ENCODE data around the gene BGLAP. TPM values are rescaled to one million over a fixed set of nuclear protein-coding genes. Genes with fewer than 3 reads are reported as not detected.

BGLAP gene
- polyA plus RNA-seq, 3 donors: 2.1 to 6.7 (median 2.3) TPM

DNA sequence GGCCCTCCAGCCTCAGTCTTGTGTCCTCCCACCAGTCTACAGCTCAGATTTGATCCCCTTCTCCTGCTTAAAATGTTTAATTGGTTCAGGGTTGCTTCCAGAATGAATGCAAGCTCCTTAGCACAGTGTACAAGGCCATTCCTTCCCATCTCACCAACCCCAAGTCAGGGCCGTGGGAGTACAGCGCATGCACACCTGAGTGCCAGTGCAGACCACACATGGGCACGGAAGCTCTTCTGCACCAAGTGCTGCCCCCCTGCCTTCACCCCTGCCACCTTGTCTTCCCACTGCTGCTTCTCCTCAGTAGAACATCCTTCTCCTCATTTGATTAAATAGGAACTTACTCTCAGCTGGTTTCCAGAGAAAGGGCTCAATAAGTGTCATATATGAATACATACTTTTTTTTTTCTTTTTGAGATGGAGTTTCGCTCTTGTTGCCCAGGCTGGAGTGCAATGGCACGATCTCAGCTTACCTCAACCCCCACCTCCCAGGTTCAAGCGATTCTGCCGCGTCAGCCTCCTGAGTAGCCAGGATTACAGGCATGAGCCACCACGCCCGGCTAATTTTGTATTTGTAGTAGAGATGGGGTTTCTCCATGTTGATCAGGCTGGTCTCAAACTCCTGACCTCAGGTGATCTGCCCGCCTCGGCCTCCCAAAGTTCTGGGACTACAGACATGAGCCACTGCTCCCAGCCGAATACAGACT lies 19.8 kb upstream of the BGLAP start:
- DNase-seq (ENCODE audit: extremely low read depth in 1 of 11, low read depth in 9 of 11, low spot score in 4 of 11): no peak

GRCh38 chr1:156225677-156226014 lies 16.3 kb upstream of the BGLAP start:
- DNase-seq (ENCODE audit: extremely low read depth in 1 of 11, low read depth in 9 of 11, low spot score in 4 of 11): no peak

DNA sequence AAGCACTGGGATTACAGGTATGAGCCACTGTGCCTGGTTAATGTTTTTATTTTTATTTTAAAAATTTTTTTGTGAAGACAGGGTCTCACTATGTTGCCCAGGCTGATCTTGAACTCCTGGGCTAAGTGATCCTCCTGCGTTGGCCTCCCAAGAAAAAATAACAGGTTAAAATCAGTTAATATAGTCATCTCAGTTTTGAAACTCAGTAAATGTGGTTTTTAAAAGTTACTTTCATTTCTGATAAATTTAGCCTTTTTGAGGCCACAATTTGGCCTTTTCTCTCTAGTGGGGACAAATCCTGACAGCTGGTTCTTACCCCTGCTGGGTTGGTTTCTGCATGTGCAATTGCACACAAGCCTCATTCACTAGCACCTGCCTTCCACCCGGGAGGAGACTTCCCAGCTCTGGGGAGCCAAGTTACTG lies 15.9 kb upstream of the BGLAP start:
- no peak for DNase-seq (ENCODE audit: extremely low read depth in 1 of 11, low read depth in 9 of 11, low spot score in 4 of 11)

GRCh38 chr1:156226782-156227181 lies 15.2 kb upstream of the BGLAP start:
- no peak for DNase-seq (ENCODE audit: extremely low read depth in 1 of 11, low read depth in 9 of 11, low spot score in 4 of 11)

DNA sequence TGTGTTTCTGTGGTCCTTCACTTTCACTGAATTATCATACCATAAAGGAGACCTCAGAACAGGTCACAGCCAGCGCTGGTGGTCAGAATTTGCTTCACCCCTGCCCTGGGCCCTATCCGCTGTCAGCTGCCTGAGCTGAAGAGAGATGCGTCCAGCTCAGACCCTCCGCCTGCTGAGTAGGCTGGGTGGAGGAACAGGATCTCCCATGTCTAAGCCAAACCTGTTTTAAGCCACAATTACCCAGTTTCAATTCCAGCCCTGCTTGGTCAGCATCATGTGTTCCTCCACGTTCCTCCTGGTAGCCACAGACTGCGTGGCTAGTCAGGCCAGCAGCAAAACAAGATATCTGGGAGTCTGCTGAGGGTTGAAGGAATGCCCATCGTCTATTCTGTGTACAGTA lies 13.5 kb upstream of the BGLAP start:
- no peak for DNase-seq (ENCODE audit: extremely low read depth in 1 of 11, low read depth in 9 of 11, low spot score in 4 of 11)

DNA sequence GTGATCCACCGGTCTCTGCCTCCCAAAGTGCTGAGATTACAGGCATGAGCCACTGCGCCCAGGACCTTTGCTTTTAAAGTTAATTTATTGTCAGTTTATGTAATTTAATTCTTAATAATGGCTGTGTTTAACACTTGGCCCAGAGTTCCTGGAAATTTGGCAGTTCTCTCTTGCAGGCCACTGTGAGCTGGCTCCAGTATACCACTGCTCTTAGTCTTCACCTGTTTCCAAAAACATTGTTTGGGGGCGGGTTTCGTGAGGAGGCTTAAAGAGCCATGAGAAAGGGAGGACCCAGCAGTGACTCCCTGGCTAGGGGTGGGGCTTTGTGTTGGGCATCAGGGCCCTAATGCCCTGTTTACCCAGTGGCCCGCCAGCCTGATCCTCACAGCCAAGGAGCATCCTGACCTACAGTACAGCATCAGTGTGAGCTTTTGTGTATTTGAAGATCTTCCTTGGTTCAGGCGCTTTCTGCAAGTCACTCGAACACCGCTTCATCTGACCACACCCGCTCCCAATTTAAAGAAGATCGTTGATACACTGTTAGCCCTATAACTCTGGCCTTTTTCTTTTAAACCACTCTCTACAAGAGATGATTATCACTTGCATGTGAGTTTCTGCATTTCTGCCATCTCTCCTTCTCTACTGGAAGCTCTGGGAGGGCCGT lies 12.0 kb upstream of the BGLAP start:
- DNase-seq (ENCODE audit: extremely low read depth in 1 of 11, low read depth in 9 of 11, low spot score in 4 of 11): no peak

DNA sequence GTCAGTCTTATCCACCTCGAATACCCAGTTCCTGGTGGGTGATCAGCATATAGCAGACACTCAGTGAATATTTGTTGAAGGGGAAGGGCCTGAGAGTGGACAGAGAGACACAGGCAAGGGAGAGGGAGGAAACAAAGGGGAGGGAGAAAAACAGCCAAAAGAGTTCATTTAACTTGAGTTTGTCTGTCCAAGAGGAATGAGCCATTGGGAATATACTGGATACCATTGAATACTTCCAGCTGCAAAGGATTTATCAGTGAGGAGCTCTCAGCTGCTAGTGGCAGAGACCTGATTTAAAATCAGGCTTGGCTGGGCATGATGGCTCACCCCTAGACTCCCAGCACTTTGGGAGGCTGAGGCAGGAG lies 11.5 kb upstream of the BGLAP start:
- no peak for DNase-seq (ENCODE audit: extremely low read depth in 1 of 11, low read depth in 9 of 11, low spot score in 4 of 11)

GRCh38 chr1:156232201-156232894 lies 9.6 kb upstream of the BGLAP start:
- DNase-seq (ENCODE audit: extremely low read depth in 1 of 11, low read depth in 9 of 11, low spot score in 4 of 11): no peak

- no peak for DNase-seq (ENCODE audit: extremely low read depth in 1 of 11, low read depth in 9 of 11, low spot score in 4 of 11)
Measured at GRCh38 chr1:156233426-156234127, 8.4 kb upstream of the BGLAP start.

GRCh38 chr1:156236164-156236563 lies 5.8 kb upstream of the BGLAP start:
- no peak for DNase-seq (ENCODE audit: extremely low read depth in 1 of 11, low read depth in 9 of 11, low spot score in 4 of 11)

- DNase-seq (ENCODE audit: extremely low read depth in 1 of 11, low read depth in 9 of 11, low spot score in 4 of 11): no peak
Measured at GRCh38 chr1:156238248-156238647, 3.7 kb upstream of the BGLAP start.

GRCh38 chr1:156241311-156241811 lies 623 bp upstream of the BGLAP start:
- DNase-seq (ENCODE audit: extremely low read depth in 1 of 11, low read depth in 9 of 11, low spot score in 4 of 11): no peak

GRCh38 chr1:156242738-156243137 lies 754 bp downstream of the BGLAP start:
- DNase-seq (ENCODE audit: extremely low read depth in 1 of 11, low read depth in 9 of 11, low spot score in 4 of 11): no peak

GRCh38 chr1:156244126-156244525 lies 2.1 kb downstream of the BGLAP start:
- no peak for DNase-seq (ENCODE audit: extremely low read depth in 1 of 11, low read depth in 9 of 11, low spot score in 4 of 11)

GRCh38 chr1:156244712-156245111 lies 2.7 kb downstream of the BGLAP start:
- DNase-seq (ENCODE audit: extremely low read depth in 1 of 11, low read depth in 9 of 11, low spot score in 4 of 11): no peak

DNA sequence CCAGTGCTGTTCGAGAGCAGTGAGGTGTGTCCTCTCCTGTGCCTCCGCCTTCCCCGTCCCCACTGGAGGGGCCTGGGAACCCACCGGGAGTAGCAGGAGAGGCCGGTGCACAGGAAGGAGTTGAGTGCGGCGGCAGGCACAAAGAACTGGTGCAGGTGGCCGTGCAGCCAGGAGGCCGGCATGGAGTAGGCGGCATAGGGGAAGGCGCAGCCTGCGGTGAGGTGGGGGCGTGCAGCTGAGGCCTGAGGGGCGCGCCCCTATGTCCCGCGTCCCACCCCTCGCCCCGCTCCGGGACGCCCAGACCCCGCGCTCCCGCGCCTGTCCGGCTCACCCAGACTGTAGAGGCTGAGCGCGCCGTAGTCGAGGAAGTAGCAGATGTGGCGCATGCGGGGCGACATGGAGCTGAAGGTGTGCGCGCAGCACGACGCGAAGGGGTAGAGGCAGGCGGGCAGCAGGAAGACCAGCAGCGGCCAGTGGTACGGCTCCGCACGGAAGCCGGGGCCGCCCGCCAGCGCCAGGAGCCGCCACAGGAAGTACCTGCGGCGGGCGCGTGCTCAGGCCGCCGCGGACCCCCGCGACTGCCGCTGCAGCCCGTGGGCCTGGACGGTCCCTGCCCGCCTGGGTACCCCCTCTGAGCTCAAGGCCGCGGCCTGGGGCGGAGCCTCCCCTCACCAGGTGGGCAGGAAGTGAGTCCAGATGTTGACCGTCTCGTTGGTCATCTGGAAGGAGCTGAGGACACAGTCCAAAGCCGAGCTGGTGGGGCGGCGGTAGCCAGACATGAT lies 3.7 kb downstream of the BGLAP start:
- peak in 2 of 11 donors; percentile 20 to 33 for DNase-seq (ENCODE audit: extremely low read depth in 1 of 11, low read depth in 9 of 11, low spot score in 4 of 11)

GRCh38 chr1:156246241-156246780 lies 4.3 kb downstream of the BGLAP start:
- no peak for DNase-seq (ENCODE audit: extremely low read depth in 1 of 11, low read depth in 9 of 11, low spot score in 4 of 11)

DNA sequence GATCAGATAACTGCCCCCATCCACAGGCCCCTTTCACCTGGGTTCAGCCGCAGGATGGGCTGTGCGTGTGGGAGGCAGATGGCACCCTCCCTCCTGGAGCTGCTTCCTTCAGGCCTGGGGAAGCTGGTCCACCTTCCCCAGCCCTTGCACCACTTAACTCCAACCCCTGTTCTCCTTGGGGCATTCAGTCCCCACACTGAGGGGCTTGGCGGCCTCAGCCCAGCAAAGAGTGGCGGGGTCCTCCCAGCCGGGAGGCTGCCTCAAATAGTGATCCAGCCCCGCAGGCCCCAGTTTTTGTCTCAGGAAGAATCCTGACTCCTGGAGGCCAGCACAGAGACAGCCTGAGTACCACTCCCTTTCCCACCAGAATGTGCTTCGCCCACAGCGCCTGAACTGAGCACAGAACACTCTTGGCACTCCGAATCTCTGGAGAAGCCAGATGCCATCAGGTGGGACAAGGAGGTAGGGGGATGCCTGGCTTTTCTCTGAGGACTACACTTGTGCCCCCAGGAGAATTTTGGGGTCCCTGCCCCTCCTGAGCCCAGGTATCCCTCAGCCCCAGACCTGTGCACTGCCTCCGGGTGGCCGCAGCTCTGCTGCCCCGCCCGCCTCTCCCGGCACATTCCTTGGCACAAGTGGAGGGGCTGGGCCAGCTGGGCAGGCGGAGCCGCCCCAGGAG lies 4.9 kb downstream of the BGLAP start:
- DNase-seq (ENCODE audit: extremely low read depth in 1 of 11, low read depth in 9 of 11, low spot score in 4 of 11): no peak

Data from renal cortex interstitium (tissue), 11 donors.